Activated CD4-positive, alpha-beta memory T cell treated with anti-CD3 and anti-CD28 coated beads for 36 hours (primary cell): ENCODE data around the gene LEKR1. TPM values are rescaled to one million over a fixed set of nuclear protein-coding genes. Genes with fewer than 3 reads are reported as not detected.
"Not testable (repeated sequence)": the region's sequence is repeated elsewhere in the genome, so short reads cannot be mapped to it uniquely, and the experiment has no call there.

Experiments
- CTCF ChIA-PET: fragments of 350-600 bp; sonication (Branson Sonifier 250); formaldehyde crosslinking; loops from one replicate; lab custom pipeline; 2021; ENCODE audit warnings: antibody characterized with exemption, inconsistent platforms; lab: Charles Lee
- POLR2A ChIA-PET: fragments of 350-600 bp; sonication (Branson Sonifier 250); formaldehyde crosslinking; loops from one replicate; lab custom pipeline; 2021; ENCODE audit warnings: antibody characterized with exemption; lab: Charles Lee
- DNase-seq: peaks from one replicate; pipeline ENCODE4 v3.0.0-alpha.2; 2020
- H3K27ac Mint-ChIP-seq: one replicate; pipeline ENCODE4 v1.8.0; 2021; ENCODE audit warnings: mixed read lengths
- H3K27me3 Mint-ChIP-seq: one replicate; pipeline ENCODE4 v1.8.0; 2021; ENCODE audit warnings: mixed read lengths
- H3K36me3 Mint-ChIP-seq: one replicate; pipeline ENCODE4 v1.8.0; 2021; ENCODE audit warnings: mixed read lengths
- H3K4me1 Mint-ChIP-seq: one replicate; pipeline ENCODE4 v1.8.0; 2021; ENCODE audit warnings: low read depth, mixed read lengths
- H3K4me3 Mint-ChIP-seq: one replicate; pipeline ENCODE4 v1.8.0; 2021; ENCODE audit warnings: mild to moderate bottlenecking, mixed read lengths
- H3K9me3 Mint-ChIP-seq: one replicate; pipeline ENCODE4 v1.8.0; 2021; ENCODE audit warnings: mixed read lengths
- intact Hi-C: fragments of 100-400 bp; cut with micrococcal nuclease; formaldehyde crosslinking; loops from one replicate; pipeline ENCODE4 v1.15.1; 2023
- total RNA-seq, 2 experiments: library from RNA; stranded (reverse); gene quantifications; one replicate each; pipeline ENCODE4 v1.2.3, GENCODE V29; 2021

Gene LEKR1
- total RNA-seq, 2 experiments from 2014 or later, result 0.56 to 0.59 TPM

- intact Hi-C loops, result no loop called here
- no peaks in the 10 kb centered on the region for H3K9me3 Mint-ChIP-seq
- DNase-seq, result peak; percentile 13
- H3K4me1 Mint-ChIP-seq, result peaks cover 24% of the 10 kb centered on the region
- peaks cover under 1% of the 10 kb centered on the region for H3K36me3 Mint-ChIP-seq
- POLR2A ChIA-PET, result no interaction called here
- peak overlapping the region; percentile 14 for H3K27ac Mint-ChIP-seq
- CTCF ChIA-PET, result interaction anchor here (0.8 kb wide), 1 partner anchor 93 kb away, joined by 4 read pairs; no protein-coding TSS in a partner anchor
- H3K4me3 Mint-ChIP-seq, result no peak overlapping the region
- no peaks in the 10 kb centered on the region for H3K27me3 Mint-ChIP-seq
Observed at GRCh38 chr3:156792945-156793344, 33.2 kb upstream of the LEKR1 start.

- ChIA-PET POLR2A (no interaction called here), CTCF (interaction anchor here (0.7 kb wide), 1 partner anchor 12 kb away, joined by 3 read pairs; no protein-coding TSS in a partner anchor)
- H3K27ac Mint-ChIP-seq, result peak overlapping the region; percentile 14
- H3K9me3 Mint-ChIP-seq, result no peaks in the 10 kb centered on the region
- DNase-seq, result no peak
- no peak overlapping the region for H3K4me3 Mint-ChIP-seq
- H3K27me3 Mint-ChIP-seq, result no peaks in the 10 kb centered on the region
- intact Hi-C loops, result no loop called here
- H3K4me1 Mint-ChIP-seq, result peaks cover 19% of the 10 kb centered on the region
- H3K36me3 Mint-ChIP-seq, result no peaks in the 10 kb centered on the region
Observed at GRCh38 chr3:156793400-156793799, 32.8 kb upstream of the LEKR1 start.

- Mint-ChIP-seq H3K4me3 (no peak overlapping the region), H3K27me3 (no peaks in the 10 kb centered on the region), H3K4me1 (peaks cover 15% of the 10 kb centered on the region), H3K9me3 (no peaks in the 10 kb centered on the region), H3K27ac (no peak overlapping the region), H3K36me3 (peaks cover 2% of the 10 kb centered on the region)
- intact Hi-C loops, result no loop called here
- CTCF ChIA-PET, result interaction anchor here (0.7 kb wide), 1 partner anchor 12 kb away, joined by 3 read pairs; no protein-coding TSS in a partner anchor
- POLR2A ChIA-PET, result no interaction called here
- DNase-seq, result no peak
Observed at GRCh38 chr3:156793851-156794250, 32.3 kb upstream of the LEKR1 start.

- H3K4me1 Mint-ChIP-seq, result peaks cover 15% of the 10 kb centered on the region
- intact Hi-C loops, result no loop called here
- H3K36me3 Mint-ChIP-seq, result peaks cover 16% of the 10 kb centered on the region
Observed at GRCh38 chr3:156795890-156796481, 30.2 kb upstream of the LEKR1 start.

GRCh38 chr3:156797368-156797767 is 28.8 kb upstream of the LEKR1 start:
- Mint-ChIP-seq H3K4me1 (peaks cover 15% of the 10 kb centered on the region), H3K36me3 (peaks cover 16% of the 10 kb centered on the region), H3K27ac (no peak overlapping the region), H3K4me3 (no peak overlapping the region), H3K27me3 (no peaks in the 10 kb centered on the region), H3K9me3 (peaks cover 17% of the 10 kb centered on the region)
- intact Hi-C loops, result no loop called here
- POLR2A ChIA-PET, result no interaction called here
- CTCF ChIA-PET, result no interaction called here
- DNase-seq, result no peak

More at GRCh38 chr3:156795890-156796481, 30.2 kb upstream of the LEKR1 start:
- peaks cover 17% of the 10 kb centered on the region for H3K9me3 Mint-ChIP-seq
- no peaks in the 10 kb centered on the region for H3K27me3 Mint-ChIP-seq
- H3K4me3 Mint-ChIP-seq, result no peak overlapping the region
- ChIA-PET CTCF (no interaction called here), POLR2A (no interaction called here)
- no peak overlapping the region for H3K27ac Mint-ChIP-seq
- DNase-seq, result no peak

GRCh38 chr3:156800287-156800686 is 25.9 kb upstream of the LEKR1 start:
- H3K4me3 Mint-ChIP-seq, result not testable (repeated sequence)

GRCh38 chr3:156801746-156802145 is 24.4 kb upstream of the LEKR1 start:
- POLR2A ChIA-PET, result no interaction called here
- CTCF ChIA-PET, result interaction anchor here (1.3 kb wide), 1 partner anchor 16 kb away, joined by 4 read pairs; no protein-coding TSS in a partner anchor
- Mint-ChIP-seq H3K27me3 (no peaks in the 10 kb centered on the region), H3K27ac (no peak overlapping the region), H3K36me3 (peaks cover 16% of the 10 kb centered on the region), H3K4me3 (no peak overlapping the region), H3K9me3 (peaks cover 26% of the 10 kb centered on the region), H3K4me1 (no peaks in the 10 kb centered on the region)
- intact Hi-C loops, result no loop called here
- no peak for DNase-seq

More at GRCh38 chr3:156800287-156800686, 25.9 kb upstream of the LEKR1 start:
- intact Hi-C loops, H3K4me1 Mint-ChIP-seq, DNase-seq, CTCF ChIA-PET, H3K27ac Mint-ChIP-seq, H3K27me3 Mint-ChIP-seq, POLR2A ChIA-PET: not testable (repeated sequence)
- Mint-ChIP-seq H3K36me3 (peaks cover 16% of the 10 kb centered on the region), H3K9me3 (peaks cover 26% of the 10 kb centered on the region)

GRCh38 chr3:156802821-156803606 is 23.1 kb upstream of the LEKR1 start:
- DNase-seq, result no peak
- Mint-ChIP-seq H3K4me3 (no peak overlapping the region), H3K36me3 (peaks cover 18% of the 10 kb centered on the region), H3K27ac (no peak overlapping the region), H3K4me1 (no peaks in the 10 kb centered on the region), H3K27me3 (no peaks in the 10 kb centered on the region), H3K9me3 (peaks cover 26% of the 10 kb centered on the region)
- CTCF ChIA-PET, result interaction anchor here (1.3 kb wide), 1 partner anchor 15 kb away, joined by 4 read pairs; no protein-coding TSS in a partner anchor
- POLR2A ChIA-PET, result no interaction called here
- intact Hi-C loops, result no loop called here

- Mint-ChIP-seq H3K4me1 (no peaks in the 10 kb centered on the region), H3K36me3 (peaks cover 15% of the 10 kb centered on the region), H3K27ac (no peak overlapping the region), H3K9me3 (peaks cover 24% of the 10 kb centered on the region), H3K27me3 (no peaks in the 10 kb centered on the region), H3K4me3 (no peak overlapping the region)
- intact Hi-C loops, result no loop called here
- DNase-seq, result no peak
- CTCF ChIA-PET, result no interaction called here
- POLR2A ChIA-PET, result interaction anchor here (0.5 kb wide), 1 partner anchor 12 kb away, joined by 3 read pairs; no protein-coding TSS in a partner anchor
Observed at GRCh38 chr3:156803952-156804741, 22.0 kb upstream of the LEKR1 start.

GRCh38 chr3:156806698-156807097 is 19.5 kb upstream of the LEKR1 start:
- ChIA-PET CTCF (no interaction called here), POLR2A (no interaction called here)
- H3K36me3 Mint-ChIP-seq, result peaks cover 9% of the 10 kb centered on the region
- peaks cover 4% of the 10 kb centered on the region for H3K4me1 Mint-ChIP-seq
- intact Hi-C loops, result no loop called here
- DNase-seq, result no peak
- H3K27ac Mint-ChIP-seq, result no peak overlapping the region
- no peaks in the 10 kb centered on the region for H3K27me3 Mint-ChIP-seq
- H3K4me3 Mint-ChIP-seq, result no peak overlapping the region
- peaks cover 9% of the 10 kb centered on the region for H3K9me3 Mint-ChIP-seq

GRCh38 chr3:156808025-156808424 is 18.1 kb upstream of the LEKR1 start:
- intact Hi-C loops, result no loop called here
- peaks cover 9% of the 10 kb centered on the region for H3K9me3 Mint-ChIP-seq
- CTCF ChIA-PET, result no interaction called here

More at GRCh38 chr3:156808025-156808424, 18.1 kb upstream of the LEKR1 start:
- Mint-ChIP-seq H3K36me3 (peaks cover 9% of the 10 kb centered on the region), H3K4me3 (no peak overlapping the region), H3K27ac (no peak overlapping the region), H3K27me3 (no peaks in the 10 kb centered on the region), H3K4me1 (peaks cover 8% of the 10 kb centered on the region)
- POLR2A ChIA-PET, result no interaction called here
- no peak for DNase-seq
